Panc1 (cell line): Measurements from ENCODE around the gene MAP4K2. TPM values are rescaled to one million over a fixed set of nuclear protein-coding genes. Genes with fewer than 3 reads are reported as not detected.

Experiments
- ATAC-seq: fragments of 200-7000 bp; cut with Tn5 transposase; 2 replicates; pipeline ENCODE4 v1.9.1; 2020; ENCODE audit warnings: mild to moderate bottlenecking, moderate library complexity
- BruUV-seq: library from RNA; stranded (reverse); fragments of 400-500 nt; replicated peaks from 2 replicates; lab custom pipeline; 2021; lab: Mats Ljungman, UMichigan
- CTCF ChIA-PET: fragments of 300-600 bp; sonication (Branson Sonifier 250); formaldehyde crosslinking; loops from one replicate; lab custom pipeline; 2022; ENCODE audit warnings: antibody characterized with exemption; lab: Charles Lee
- POLR2A ChIA-PET: fragments of 300-600 bp; sonication (Branson Sonifier 250); formaldehyde crosslinking; loops from one replicate; lab custom pipeline; 2022; ENCODE audit warnings: antibody characterized with exemption; lab: Charles Lee
- DNase-seq: peaks from one replicate; pipeline ENCODE4 v3.0.0-alpha.2; 2010; ENCODE audit warnings: low read depth, low spot score
- H3K27ac ChIP-seq: 2 replicates; pipeline ENCODE4 v1.5.1; 2011; ENCODE audit warnings: mild to moderate bottlenecking, low read length, inconsistent platforms
- H3K27me3 ChIP-seq: fragments of 200-500 bp; sonication (Bioruptor generic); 2 replicates; pipeline ENCODE4 v1.6.0; 2014; ENCODE audit warnings: low read length, inconsistent platforms; ENCODE audit not compliant: control insufficient read depth, insufficient read depth
- H3K36me3 ChIP-seq: fragments of 200-500 bp; sonication (Bioruptor generic); 2 replicates; pipeline ENCODE4 v1.5.1; 2014; ENCODE audit warnings: inconsistent platforms, mild to moderate bottlenecking, low read length, moderate library complexity; ENCODE audit not compliant: control insufficient read depth, insufficient read depth
- H3K4me1 ChIP-seq: 2 replicates; pipeline ENCODE4 v1.5.1; 2011; ENCODE audit warnings: inconsistent platforms, mild to moderate bottlenecking, low read length, moderate library complexity; ENCODE audit not compliant: control insufficient read depth, insufficient read depth
- H3K4me3 ChIP-seq, 2 experiments: 2 replicates each; pipeline ENCODE4 v1.5.1; 2011 to 2012; ENCODE audit warnings: low read depth in 2 of 2, low read length in 2 of 2, mild to moderate bottlenecking in 2 of 2, inconsistent platforms in 1 of 2, moderate library complexity in 1 of 2
- H3K9me3 ChIP-seq: fragments of 200-500 bp; sonication (Bioruptor generic); 2 replicates; pipeline ENCODE4 v1.5.1; 2014; ENCODE audit warnings: low read depth, mild to moderate bottlenecking, inconsistent platforms, low read length, moderate library complexity; ENCODE audit not compliant: control insufficient read depth, insufficient read depth
- POLR2AphosphoS5 ChIP-seq: IDR thresholded peaks from 2 replicates; pipeline ENCODE4 v1.6.1; 2012; ENCODE audit warnings: mild to moderate bottlenecking, low read depth, low read length, moderate library complexity
- SIN3A ChIP-seq: IDR thresholded peaks from 2 replicates; pipeline ENCODE4 v1.6.1; 2012; ENCODE audit warnings: low read depth, mild to moderate bottlenecking, low read length, moderate library complexity, borderline replicate concordance; ENCODE audit not compliant: insufficient read depth
- TCF7L2 ChIP-seq: IDR thresholded peaks from 2 replicates; pipeline ENCODE4 v1.6.1; 2011; ENCODE audit warnings: mild to moderate bottlenecking, low read depth, low read length, inconsistent platforms
- in situ Hi-C: cut with HindIII; loops from 2 replicates; pipeline ENCODE4 v1.10.0; 2016; ENCODE audit warnings: low sequenced_read_pairs, low pct_unique_long_range_greater_than_20kb
- intact Hi-C: fragments of 100-400 bp; cut with micrococcal nuclease; formaldehyde crosslinking; loops from one replicate; pipeline ENCODE4 v1.10.0; 2022; ENCODE audit not compliant: unreplicated experiment
- total RNA-seq: library from RNA; stranded (reverse); gene quantifications from one replicate; pipeline ENCODE4 v1.2.1, GENCODE V29; 2021; ENCODE audit not compliant: unreplicated experiment
- TF ChIP-seq, protein P1 (sequence below): fragments of 450-650 bp; IDR thresholded peaks from 2 replicates; pipeline ENCODE4 v1.5.1; 2017; ENCODE audit warnings: mild to moderate bottlenecking
- TF ChIP-seq, protein P2 (sequence below), 2 experiments: IDR thresholded peaks; 2 replicates each; pipeline ENCODE4 v1.6.1; 2011 to 2012; ENCODE audit warnings: low read depth in 2 of 2, control low read depth in 1 of 2, low read length in 1 of 2, mild to moderate bottlenecking in 1 of 2, moderate library complexity in 1 of 2; ENCODE audit not compliant: insufficient read depth in 1 of 2

MAP4K2 gene
- total RNA-seq, 1 experiment from 2014 or later = 46.4 TPM

DNA sequence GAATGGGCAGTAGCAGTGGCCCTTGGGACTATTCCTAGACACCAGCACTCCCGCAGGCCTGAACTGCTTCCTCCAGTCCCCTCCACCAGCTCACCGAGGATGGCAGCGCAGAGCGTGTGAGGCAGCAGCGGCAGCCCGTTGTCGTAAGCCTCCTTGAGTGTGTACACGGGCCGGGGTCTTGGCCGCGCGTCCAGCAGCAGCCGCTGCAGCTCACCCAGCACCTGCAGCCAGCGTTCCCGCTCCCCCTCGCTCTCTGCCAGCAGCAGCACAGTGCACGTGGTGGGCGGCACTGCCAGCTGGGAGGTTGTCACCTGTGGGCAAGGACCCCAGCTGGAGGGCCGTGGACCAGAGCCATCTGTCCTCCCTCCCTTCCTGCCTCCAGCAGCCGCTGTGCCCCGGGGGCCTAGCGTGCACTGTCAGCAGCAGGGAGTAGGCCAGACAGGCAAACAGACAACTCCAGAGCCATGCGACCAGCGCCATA lies 28.4 kb upstream of the MAP4K2 start:
- POLR2A ChIA-PET = no interaction called here
- H3K4me1 ChIP-seq = peaks cover 18% of the 10 kb centered on the region
- TF ChIP-seq SIN3A (no peak), TCF7L2 (no peak), POLR2AphosphoS5 (no peak)
- TF ChIP-seq, protein P1, sequence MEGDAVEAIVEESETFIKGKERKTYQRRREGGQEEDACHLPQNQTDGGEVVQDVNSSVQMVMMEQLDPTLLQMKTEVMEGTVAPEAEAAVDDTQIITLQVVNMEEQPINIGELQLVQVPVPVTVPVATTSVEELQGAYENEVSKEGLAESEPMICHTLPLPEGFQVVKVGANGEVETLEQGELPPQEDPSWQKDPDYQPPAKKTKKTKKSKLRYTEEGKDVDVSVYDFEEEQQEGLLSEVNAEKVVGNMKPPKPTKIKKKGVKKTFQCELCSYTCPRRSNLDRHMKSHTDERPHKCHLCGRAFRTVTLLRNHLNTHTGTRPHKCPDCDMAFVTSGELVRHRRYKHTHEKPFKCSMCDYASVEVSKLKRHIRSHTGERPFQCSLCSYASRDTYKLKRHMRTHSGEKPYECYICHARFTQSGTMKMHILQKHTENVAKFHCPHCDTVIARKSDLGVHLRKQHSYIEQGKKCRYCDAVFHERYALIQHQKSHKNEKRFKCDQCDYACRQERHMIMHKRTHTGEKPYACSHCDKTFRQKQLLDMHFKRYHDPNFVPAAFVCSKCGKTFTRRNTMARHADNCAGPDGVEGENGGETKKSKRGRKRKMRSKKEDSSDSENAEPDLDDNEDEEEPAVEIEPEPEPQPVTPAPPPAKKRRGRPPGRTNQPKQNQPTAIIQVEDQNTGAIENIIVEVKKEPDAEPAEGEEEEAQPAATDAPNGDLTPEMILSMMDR = no peak
- TF ChIP-seq, protein P2, sequence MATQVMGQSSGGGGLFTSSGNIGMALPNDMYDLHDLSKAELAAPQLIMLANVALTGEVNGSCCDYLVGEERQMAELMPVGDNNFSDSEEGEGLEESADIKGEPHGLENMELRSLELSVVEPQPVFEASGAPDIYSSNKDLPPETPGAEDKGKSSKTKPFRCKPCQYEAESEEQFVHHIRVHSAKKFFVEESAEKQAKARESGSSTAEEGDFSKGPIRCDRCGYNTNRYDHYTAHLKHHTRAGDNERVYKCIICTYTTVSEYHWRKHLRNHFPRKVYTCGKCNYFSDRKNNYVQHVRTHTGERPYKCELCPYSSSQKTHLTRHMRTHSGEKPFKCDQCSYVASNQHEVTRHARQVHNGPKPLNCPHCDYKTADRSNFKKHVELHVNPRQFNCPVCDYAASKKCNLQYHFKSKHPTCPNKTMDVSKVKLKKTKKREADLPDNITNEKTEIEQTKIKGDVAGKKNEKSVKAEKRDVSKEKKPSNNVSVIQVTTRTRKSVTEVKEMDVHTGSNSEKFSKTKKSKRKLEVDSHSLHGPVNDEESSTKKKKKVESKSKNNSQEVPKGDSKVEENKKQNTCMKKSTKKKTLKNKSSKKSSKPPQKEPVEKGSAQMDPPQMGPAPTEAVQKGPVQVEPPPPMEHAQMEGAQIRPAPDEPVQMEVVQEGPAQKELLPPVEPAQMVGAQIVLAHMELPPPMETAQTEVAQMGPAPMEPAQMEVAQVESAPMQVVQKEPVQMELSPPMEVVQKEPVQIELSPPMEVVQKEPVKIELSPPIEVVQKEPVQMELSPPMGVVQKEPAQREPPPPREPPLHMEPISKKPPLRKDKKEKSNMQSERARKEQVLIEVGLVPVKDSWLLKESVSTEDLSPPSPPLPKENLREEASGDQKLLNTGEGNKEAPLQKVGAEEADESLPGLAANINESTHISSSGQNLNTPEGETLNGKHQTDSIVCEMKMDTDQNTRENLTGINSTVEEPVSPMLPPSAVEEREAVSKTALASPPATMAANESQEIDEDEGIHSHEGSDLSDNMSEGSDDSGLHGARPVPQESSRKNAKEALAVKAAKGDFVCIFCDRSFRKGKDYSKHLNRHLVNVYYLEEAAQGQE (IDR thresholded peaks at IDR 0.05; ENCODE audit: insufficient read depth in 1 of 2, low read depth in 2 of 2, low read length in 1 of 2) = no peak
- ATAC-seq (no peak), DNase-seq (no peak)
- BruUV-seq = no TSS peak
- no peaks in the 10 kb centered on the region for H3K27me3 ChIP-seq
- CTCF ChIA-PET = no interaction called here
- no peak overlapping the region for H3K27ac ChIP-seq
- H3K4me3 ChIP-seq = no peak overlapping the region
- intact Hi-C loops (no loop called here), in situ Hi-C loops (no loop called here)
- H3K36me3 ChIP-seq = no peaks in the 10 kb centered on the region
- no peaks in the 10 kb centered on the region for H3K9me3 ChIP-seq

DNA sequence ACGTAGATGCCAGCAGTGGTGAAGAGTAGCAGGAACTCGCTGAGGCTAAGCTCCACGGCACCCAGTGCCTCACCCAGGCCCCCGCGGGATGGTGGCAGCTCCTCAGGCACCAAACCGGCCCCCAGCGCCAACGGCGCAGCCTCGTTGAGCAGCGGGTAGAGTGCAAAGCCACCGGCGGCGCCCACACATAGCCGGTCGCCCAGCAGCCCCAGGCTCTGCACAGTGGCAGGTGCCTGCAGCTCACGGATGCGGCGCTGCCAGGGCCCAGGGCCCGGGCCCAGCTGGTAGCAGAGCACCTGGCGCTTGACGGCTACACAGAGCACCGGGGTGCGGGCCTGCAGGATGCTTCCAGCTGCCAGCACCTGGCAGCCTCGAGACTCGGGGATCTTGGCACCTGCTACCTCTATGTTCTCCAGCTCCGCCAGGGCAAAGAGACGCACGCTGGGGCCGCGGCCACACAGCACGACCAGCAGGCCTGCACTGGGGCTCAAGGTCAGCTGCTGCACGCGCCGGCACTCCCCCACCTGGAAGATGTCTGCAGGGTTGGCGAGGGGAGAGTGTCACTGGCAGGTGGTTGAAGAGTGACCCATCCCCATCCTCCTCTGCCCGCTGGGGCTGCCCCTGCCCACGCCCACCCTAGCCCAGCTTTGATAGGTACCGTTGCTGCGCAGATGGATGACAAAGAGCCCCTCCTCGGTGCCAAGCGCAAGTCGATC lies 26.7 kb upstream of the MAP4K2 start:
- Histone ChIP-seq H3K27ac (no peak overlapping the region), H3K4me1 (peaks cover 1% of the 10 kb centered on the region; the same call in 1 of the 2 replicates), H3K4me3 (no peak overlapping the region), H3K36me3 (no peaks in the 10 kb centered on the region), H3K27me3 (no peaks in the 10 kb centered on the region), H3K9me3 (no peaks in the 10 kb centered on the region)
- TF ChIP-seq, protein P1 = no peak
- TF ChIP-seq TCF7L2 (no peak), POLR2AphosphoS5 (no peak)
- TF ChIP-seq, protein P2 (IDR thresholded peaks at IDR 0.05; ENCODE audit: insufficient read depth in 1 of 2, low read depth in 2 of 2, low read length in 1 of 2) = no peak
- POLR2A ChIA-PET = no interaction called here
- intact Hi-C loops = no loop called here
- in situ Hi-C loops = no loop called here
- ATAC-seq = no peak
- DNase-seq = no peak
- CTCF ChIA-PET = interaction anchor here (0.6 kb wide), 1 partner anchor 289 kb away, joined by 4 read pairs; no protein-coding TSS in a partner anchor
- no TSS peak for BruUV-seq
